ENCODE measurements around the gene SPPL2B. TPM values are rescaled to one million over a fixed set of nuclear protein-coding genes. Genes with fewer than 3 reads are reported as not detected.

The SPPL2B gene
- polyA plus RNA-seq, 3 donors = 5.7 to 64.9 (median 8.7) TPM

- H4K20me1 ChIP-seq (ENCODE audit: insufficient read depth, low read length) = no peaks in the 10 kb centered on the region
- Mint-ChIP-seq H3K9me3 (no peaks in the 10 kb centered on the region), H3K4me3 (no peak overlapping the region), H3K4me1 (no peaks in the 10 kb centered on the region), H3K36me3 (peaks cover 16 to 25% of the 10 kb centered on the region in 2 donors), H3K27me3 (ENCODE audit: low read depth in 3 of 3) (peaks cover 0 to 1% (median 0%) of the 10 kb centered on the region in 3 donors), H3K27ac (no peak overlapping the region)
- no peaks in the 10 kb centered on the region for H3K4me1 ChIP-seq (ENCODE audit: control insufficient read depth in 1 of 2, insufficient read depth in 2 of 2, low read length in 2 of 2)
- TF ChIP-seq CTCF (IDR thresholded peaks at IDR 0.05) = no peak
- peaks cover 11 to 20% of the 10 kb centered on the region in 2 donors for H3K36me3 ChIP-seq (replicated peaks in 1 of 2; ENCODE audit: control insufficient read depth in 1 of 2, insufficient read depth in 2 of 2, low read length in 2 of 2)
- H3K9me3 ChIP-seq (replicated peaks in 1 of 2; ENCODE audit: control insufficient read depth in 1 of 2, insufficient read depth in 1 of 2, low read length in 2 of 2) = no peaks in the 10 kb centered on the region
- DNase-seq = no peak
- H3K4me3 ChIP-seq (replicated peaks in 1 of 3; ENCODE audit: low read depth in 2 of 3, low read length in 3 of 3) = no peak overlapping the region
- no peaks in the 10 kb centered on the region for H3K79me2 ChIP-seq (ENCODE audit: insufficient read depth, low read length)
- no peak overlapping the region for H3K27ac ChIP-seq (ENCODE audit: low read depth in 1 of 2, low read length in 2 of 2)
- H3K4me2 ChIP-seq (replicated peaks; ENCODE audit: extremely low read depth, low read length, poor library complexity, severe bottlenecking) = no peak overlapping the region
- H3K27me3 ChIP-seq (ENCODE audit: control insufficient read depth in 2 of 2, insufficient read depth in 2 of 2, low read length in 2 of 2) = no peaks in the 10 kb centered on the region
- 92% methylated on average over 24 of the region's 31 CpGs for WGBS (ENCODE audit: insufficient coverage)
- no peak overlapping the region for H2AFZ ChIP-seq (ENCODE audit: insufficient read depth, low read depth, low read length, poor library complexity, severe bottlenecking)
- no peak overlapping the region for H3K9ac ChIP-seq (ENCODE audit: insufficient read depth, low read length, poor library complexity, severe bottlenecking)
- intact Hi-C loops (cut with micrococcal nuclease) = no loop called here
These were observed 15.0 kb downstream of the SPPL2B start for GRCh38 chr19:2343289-2343982.

- Mint-ChIP-seq H3K36me3 (peaks cover 12 to 17% of the 10 kb centered on the region in 2 donors), H3K4me3 (no peak overlapping the region), H3K4me1 (no peaks in the 10 kb centered on the region), H3K27me3 (ENCODE audit: low read depth in 3 of 3) (peaks cover 0 to 1% (median 0%) of the 10 kb centered on the region in 3 donors), H3K9me3 (no peaks in the 10 kb centered on the region), H3K27ac (no peak overlapping the region)
- H3K27ac ChIP-seq (ENCODE audit: low read depth in 1 of 2, low read length in 2 of 2) = no peak overlapping the region
- peaks cover 10 to 20% of the 10 kb centered on the region in 2 donors for H3K36me3 ChIP-seq (replicated peaks in 1 of 2; ENCODE audit: control insufficient read depth in 1 of 2, insufficient read depth in 2 of 2, low read length in 2 of 2)
- no peak for TF ChIP-seq CTCF (IDR thresholded peaks at IDR 0.05)
- H3K4me2 ChIP-seq (replicated peaks; ENCODE audit: extremely low read depth, low read length, poor library complexity, severe bottlenecking) = no peak overlapping the region
- no peak overlapping the region for H2AFZ ChIP-seq (ENCODE audit: insufficient read depth, low read depth, low read length, poor library complexity, severe bottlenecking)
- H3K79me2 ChIP-seq (ENCODE audit: insufficient read depth, low read length) = no peaks in the 10 kb centered on the region
- WGBS (ENCODE audit: insufficient coverage) = 98% methylated on average over 24 of the region's 24 CpGs
- H3K4me3 ChIP-seq (replicated peaks in 1 of 3; ENCODE audit: low read depth in 2 of 3, low read length in 3 of 3) = no peak overlapping the region
- H3K9me3 ChIP-seq (replicated peaks in 1 of 2; ENCODE audit: control insufficient read depth in 1 of 2, insufficient read depth in 1 of 2, low read length in 2 of 2) = no peaks in the 10 kb centered on the region
- intact Hi-C loops (cut with micrococcal nuclease) = no loop called here
- H3K4me1 ChIP-seq (ENCODE audit: control insufficient read depth in 1 of 2, insufficient read depth in 2 of 2, low read length in 2 of 2) = no peaks in the 10 kb centered on the region
- no peaks in the 10 kb centered on the region for H4K20me1 ChIP-seq (ENCODE audit: insufficient read depth, low read length)
- H3K27me3 ChIP-seq (ENCODE audit: control insufficient read depth in 2 of 2, insufficient read depth in 2 of 2, low read length in 2 of 2) = no peaks in the 10 kb centered on the region
- H3K9ac ChIP-seq (ENCODE audit: insufficient read depth, low read length, poor library complexity, severe bottlenecking) = no peak overlapping the region
- DNase-seq = no peak
These were observed 15.9 kb downstream of the SPPL2B start for GRCh38 chr19:2344381-2344870.

Data from CD14-positive monocyte (primary cell).